ENCODE data around the gene MAB21L3.

GRCh38 chr1:116144151-116144550 lies 33.0 kb downstream of the MAB21L3 start:
- TF ChIP-seq FOXP2 (optimal IDR thresholded peaks at IDR 0.05; ENCODE audit: control extremely low read depth, extremely low read length, insufficient read depth) (no peak), POLR2AphosphoS5 (IDR thresholded peaks at IDR 0.05; ENCODE audit: borderline replicate concordance, low read depth, low read length) (no peak)
